IMR-90 (cell line): Measurements from ENCODE around the gene AICDA. TPM values are rescaled to one million over a fixed set of nuclear protein-coding genes. Genes with fewer than 3 reads are reported as not detected.

ENCODE experiments used
- ATAC-seq: fragments of 200-7000 bp; cut with Tn5 transposase; 2 replicates; pipeline ENCODE4 v1.9.1; 2020; ENCODE audit warnings: low read depth, mild to moderate bottlenecking, moderate library complexity
- BruUV-seq: library from RNA; stranded (reverse); fragments of 400-500 nt; replicated peaks from 2 replicates; lab custom pipeline; 2021; lab: Mats Ljungman, UMichigan
- CTCF ChIA-PET: fragments of 300-600 bp; formaldehyde crosslinking; extraction: SDS; loops from one replicate; lab custom pipeline; 2021; ENCODE audit warnings: antibody characterized with exemption; lab: Yijun Ruan, JAX
- POLR2A ChIA-PET: fragments of 300-600 bp; sonication (Branson Sonifier 250); formaldehyde crosslinking; loops from one replicate; lab custom pipeline; 2022; ENCODE audit warnings: antibody characterized with exemption; ENCODE audit not compliant: unreplicated experiment; lab: Charles Lee
- DNase-seq: peaks from one replicate; pipeline ENCODE4 v3.0.0; 2013
- H2AFZ ChIP-seq: replicated peaks from 2 replicates; pipeline ENCODE3; 2013; ENCODE audit warnings: low read length, mild to moderate bottlenecking; ENCODE audit not compliant: poor library complexity
- H2AK5ac ChIP-seq: 2 replicates; pipeline ENCODE4 v1.6.1; 2013; ENCODE audit warnings: low read depth, low read length, inconsistent platforms
- H2AK9ac ChIP-seq: replicated peaks from 2 replicates; pipeline ENCODE3; 2013; ENCODE audit warnings: mild to moderate bottlenecking, low read depth, low read length, moderate library complexity; ENCODE audit not compliant: poor library complexity
- H2BK120ac ChIP-seq: 2 replicates; pipeline ENCODE4 v1.6.1; 2013; ENCODE audit warnings: low read depth, low read length, inconsistent platforms
- H2BK15ac ChIP-seq: 3 replicates; pipeline ENCODE4 v1.6.1; 2013; ENCODE audit warnings: low read depth, low read length, inconsistent platforms
- H2BK20ac ChIP-seq: 2 replicates; pipeline ENCODE4 v1.6.1; 2013; ENCODE audit warnings: low read depth, mild to moderate bottlenecking, inconsistent platforms, low read length, moderate library complexity
- H2BK5ac ChIP-seq: 2 replicates; pipeline ENCODE4 v1.6.1; 2013; ENCODE audit warnings: mild to moderate bottlenecking, low read depth, low read length, inconsistent platforms; ENCODE audit not compliant: poor library complexity, severe bottlenecking
- H3K14ac ChIP-seq: replicated peaks from 2 replicates; pipeline ENCODE4 v1.6.1; 2013; ENCODE audit warnings: low read depth, low read length, inconsistent platforms
- H3K18ac ChIP-seq: 2 replicates; pipeline ENCODE4 v1.6.1; 2013; ENCODE audit warnings: low read depth, low read length, control low read depth
- H3K23ac ChIP-seq: 2 replicates; pipeline ENCODE4 v1.6.1; 2013; ENCODE audit warnings: low read depth, low read length, inconsistent platforms
- H3K27ac ChIP-seq: 2 replicates; pipeline ENCODE4 v1.5.1; 2013; ENCODE audit warnings: mild to moderate bottlenecking, control low read depth, low read length; ENCODE audit not compliant: insufficient read depth
- H3K27me3 ChIP-seq: 2 replicates; pipeline ENCODE4 v1.6.1; 2013; ENCODE audit warnings: low read length; ENCODE audit not compliant: control insufficient read depth, insufficient read depth
- H3K36me3 ChIP-seq: 2 replicates; pipeline ENCODE4 v1.6.1; 2013; ENCODE audit warnings: low read length, mixed read lengths; ENCODE audit not compliant: control insufficient read depth, insufficient read depth
- H3K4ac ChIP-seq: 2 replicates; pipeline ENCODE4 v1.6.1; 2013; ENCODE audit warnings: low read depth, low read length, inconsistent platforms
- H3K4me1 ChIP-seq: 2 replicates; pipeline ENCODE4 v1.6.1; 2013; ENCODE audit warnings: low read length, mixed read lengths; ENCODE audit not compliant: control insufficient read depth, insufficient read depth
- H3K4me2 ChIP-seq: 2 replicates; pipeline ENCODE4 v1.6.1; 2013; ENCODE audit warnings: low read depth, mild to moderate bottlenecking, control low read depth, low read length, moderate library complexity
- H3K4me3 ChIP-seq: 2 replicates; pipeline ENCODE4 v1.5.1; 2013; ENCODE audit warnings: low read depth, mild to moderate bottlenecking, control low read depth, low read length, moderate library complexity; ENCODE audit not compliant: insufficient read depth
- H3K56ac ChIP-seq: 2 replicates; pipeline ENCODE4 v1.6.1; 2013; ENCODE audit warnings: low read length, inconsistent platforms; ENCODE audit not compliant: insufficient read depth; ENCODE audit errors: extremely low read depth
- H3K79me1 ChIP-seq, 2 experiments: 2 replicates each; pipeline ENCODE4 v1.6.1; 2013; ENCODE audit warnings: low read length in 2 of 2, inconsistent platforms in 1 of 2, low read depth in 1 of 2
- H3K9ac ChIP-seq: 2 replicates; pipeline ENCODE4 v1.6.1; 2013; ENCODE audit warnings: low read depth, low read length, control low read depth
- H3K9me1 ChIP-seq: 2 replicates; pipeline ENCODE4 v1.6.1; 2013; ENCODE audit warnings: low read length, inconsistent platforms; ENCODE audit not compliant: insufficient read depth
- H3K9me3 ChIP-seq: 2 replicates; pipeline ENCODE4 v1.6.1; 2013; ENCODE audit warnings: low read length; ENCODE audit not compliant: control insufficient read depth, insufficient read depth
- H4K20me1 ChIP-seq: 2 replicates; pipeline ENCODE4 v1.6.1; 2013; ENCODE audit warnings: low read length, inconsistent platforms; ENCODE audit not compliant: insufficient read depth
- H4K5ac ChIP-seq: 2 replicates; pipeline ENCODE4 v1.6.1; 2013; ENCODE audit warnings: mild to moderate bottlenecking, low read depth, low read length, control low read depth
- H4K8ac ChIP-seq, 2 experiments: 2 replicates each; pipeline ENCODE4 v1.6.1; 2013; ENCODE audit warnings: low read depth in 2 of 2, low read length in 2 of 2, control low read depth in 1 of 2, inconsistent platforms in 1 of 2
- H4K91ac ChIP-seq: 2 replicates; pipeline ENCODE4 v1.6.1; 2013; ENCODE audit warnings: low read depth, low read length, inconsistent platforms; ENCODE audit not compliant: insufficient read depth
- BHLHE40 ChIP-seq: fragments of 150-350 bp; IDR thresholded peaks from 2 replicates; pipeline ENCODE4 v1.6.1; 2016; ENCODE audit warnings: mild to moderate bottlenecking, low read depth, low read length
- CEBPB ChIP-seq: IDR thresholded peaks from 2 replicates; pipeline ENCODE4 v1.6.1; 2012; ENCODE audit warnings: low read depth, low read length, improper control_type of control experiment
- CHD1 ChIP-seq: IDR thresholded peaks from 2 replicates; pipeline ENCODE4 v1.6.1; 2012; ENCODE audit warnings: low read depth, low read length, improper control_type of control experiment
- CTCF ChIP-seq: conservative IDR thresholded peaks from 2 replicates; pipeline ENCODE4 v1.5.1; 2012; ENCODE audit warnings: mild to moderate bottlenecking, low read depth, low read length, improper control_type of control experiment
- ELK1 ChIP-seq: fragments of 150-350 bp; IDR thresholded peaks from 2 replicates; pipeline ENCODE4 v1.6.1; 2016; ENCODE audit warnings: low read depth, mild to moderate bottlenecking, low read length, moderate library complexity, borderline replicate concordance
- FOS ChIP-seq: fragments of 150-350 bp; IDR thresholded peaks from 2 replicates; pipeline ENCODE4 v1.6.1; 2016; ENCODE audit warnings: low read depth, low read length
- MAFK ChIP-seq: IDR thresholded peaks from 2 replicates; pipeline ENCODE4 v1.6.1; 2012; ENCODE audit warnings: low read depth, low read length, improper control_type of control experiment
- MAZ ChIP-seq: IDR thresholded peaks from 2 replicates; pipeline ENCODE4 v1.6.1; 2012; ENCODE audit warnings: low read depth, mild to moderate bottlenecking, low read length, improper control_type of control experiment, moderate library complexity, borderline replicate concordance
- MXI1 ChIP-seq: IDR thresholded peaks from 2 replicates; pipeline ENCODE4 v1.6.1; 2012; ENCODE audit warnings: low read depth, mild to moderate bottlenecking, low read length, moderate library complexity, borderline replicate concordance
- NFE2L2 ChIP-seq: fragments of 150-350 bp; IDR thresholded peaks from 2 replicates; pipeline ENCODE4 v1.6.1; 2016; ENCODE audit warnings: low read depth, mild to moderate bottlenecking, low read length
- POLR2A ChIP-seq: IDR thresholded peaks from 2 replicates; pipeline ENCODE4 v1.6.1; 2012; ENCODE audit warnings: mild to moderate bottlenecking, low read depth, low read length
- RAD21 ChIP-seq: IDR thresholded peaks from 2 replicates; pipeline ENCODE4 v1.6.1; 2012; ENCODE audit warnings: low read length, improper control_type of control experiment
- RCOR1 ChIP-seq: IDR thresholded peaks from 2 replicates; pipeline ENCODE4 v1.6.1; 2012; ENCODE audit warnings: mild to moderate bottlenecking, low read length, improper control_type of control experiment; ENCODE audit not compliant: insufficient replicate concordance
- RFX5 ChIP-seq: IDR thresholded peaks from 2 replicates; pipeline ENCODE4 v1.8.0; 2012; ENCODE audit warnings: low read depth, mild to moderate bottlenecking, low read length, moderate library complexity
- SMC3 ChIP-seq: fragments of 150-350 bp; IDR thresholded peaks from 2 replicates; pipeline ENCODE4 v1.6.1; 2016; ENCODE audit warnings: low read depth, mild to moderate bottlenecking, antibody characterized with exemption, low read length, moderate library complexity
- USF2 ChIP-seq: fragments of 150-350 bp; IDR thresholded peaks from 2 replicates; pipeline ENCODE4 v1.6.1; 2017; ENCODE audit warnings: mild to moderate bottlenecking, antibody characterized with exemption, low read length, low read depth
- WGBS, 2 experiments: methylation state at CpG; one replicate each; pipeline versions ENCODE4 v1.1.5 to v1.1.7; 2013; ENCODE audit warnings: missing lambda C conversion rate in 2 of 2; ENCODE audit not compliant: insufficient read length in 1 of 2; ENCODE audit errors: extremely low coverage in 2 of 2; 5-methylcytosine and 5-hydroxymethylcytosine counted together
- dilution Hi-C: fragments of 300-500 bp; cut with HindIII; formaldehyde crosslinking; loops from one replicate; pipeline ENCODE4 v1.14.3; 2018; ENCODE audit warnings: low sequenced_read_pairs; ENCODE audit not compliant: unreplicated experiment
- in situ Hi-C: fragments of 300-500 bp; cut with MboI; formaldehyde crosslinking; loops from 3 replicates; pipeline ENCODE4 v1.14.3; 2019; ENCODE audit warnings: low sequenced_read_pairs, inconsistent platforms, mixed read lengths
- intact Hi-C: fragments of 100-400 bp; cut with micrococcal nuclease; formaldehyde crosslinking; loops from 2 replicates; pipeline ENCODE4 v1.10.0; 2022
- polyA plus RNA-seq, 3 experiments: library from polyadenylated mRNA; depleted of rRNA; stranded (reverse); fragments of >200 nt; gene quantifications; 2 replicates each; pipeline ENCODE4 v1.2.3, GENCODE V29; 2012; ENCODE audit warnings: low replicate concordance in 1 of 3
- total RNA-seq: library from RNA; depleted of rRNA; stranded (reverse); fragments of >200 nt; gene quantifications from 2 replicates; pipeline ENCODE4 v1.2.3, GENCODE V29; 2012

The AICDA gene
- total and polyA plus RNA-seq, 2 of the 4 experiments (the other 2 are of a cell fraction), result not detected

GRCh38 chr12:8637244-8637643, 24.6 kb upstream of the AICDA start:
- ATAC-seq (no peak), DNase-seq (no peak)
- H4K5ac ChIP-seq, result no peak overlapping the region
- no peaks in the 10 kb centered on the region for H3K4me1 ChIP-seq
- H3K27me3 ChIP-seq, result 0 out of 2 replicates have a peak, but pooled peaks cover 2% of the 10 kb centered on the region
- no peaks in the 10 kb centered on the region for H4K20me1 ChIP-seq
- H3K4ac ChIP-seq, result no peak overlapping the region
- POLR2A ChIA-PET, result no interaction called here
- no peaks in the 10 kb centered on the region for H3K36me3 ChIP-seq
- H4K8ac ChIP-seq, result no peak overlapping the region
- H3K9me1 ChIP-seq, result no peaks in the 10 kb centered on the region
- no peak overlapping the region for H2BK120ac ChIP-seq
- no peak overlapping the region for H3K4me3 ChIP-seq
- no peaks in the 10 kb centered on the region for H3K79me1 ChIP-seq
- TF ChIP-seq RCOR1 (no peak), FOS (no peak), RAD21 (no peak), BHLHE40 (no peak), SMC3 (no peak), MAZ (no peak), MXI1 (no peak), CHD1 (no peak), MAFK (no peak), RFX5 (no peak), CTCF (no peak), USF2 (no peak), ELK1 (no peak), CEBPB (no peak), POLR2A (no peak), NFE2L2 (no peak)
- H3K18ac ChIP-seq, result no peak overlapping the region
- in situ Hi-C loops, result no loop called here
- no peak overlapping the region for H2BK15ac ChIP-seq
- H2AK5ac ChIP-seq, result no peak overlapping the region
- H2BK20ac ChIP-seq, result no peak overlapping the region
- no peak overlapping the region for H2BK5ac ChIP-seq
- CTCF ChIA-PET, result interaction anchor here (0.6 kb wide), 1 partner anchor 20 kb away, joined by 3 read pairs; no protein-coding TSS in a partner anchor
- no peak overlapping the region for H3K14ac ChIP-seq
- H3K9me3 ChIP-seq, result no peaks in the 10 kb centered on the region
- intact Hi-C loops, result no loop called here
- H2AFZ ChIP-seq, result no peak overlapping the region
- no peak overlapping the region for H3K9ac ChIP-seq
- H4K91ac ChIP-seq, result no peak overlapping the region
- BruUV-seq, result no TSS peak
- no peak overlapping the region for H3K27ac ChIP-seq
- 78% methylated on average over 5 of the region's 7 CpGs; no CpG with 5 or more reads in 1 of the 2 experiments for WGBS, 2 experiments
- no peak overlapping the region for H3K23ac ChIP-seq
- H2AK9ac ChIP-seq, result no peak overlapping the region
- H3K56ac ChIP-seq, result no peak overlapping the region
- no peak overlapping the region for H3K4me2 ChIP-seq
- dilution Hi-C loops, result no loop called here
